Measurements from ENCODE around the gene RASAL1.

DNA sequence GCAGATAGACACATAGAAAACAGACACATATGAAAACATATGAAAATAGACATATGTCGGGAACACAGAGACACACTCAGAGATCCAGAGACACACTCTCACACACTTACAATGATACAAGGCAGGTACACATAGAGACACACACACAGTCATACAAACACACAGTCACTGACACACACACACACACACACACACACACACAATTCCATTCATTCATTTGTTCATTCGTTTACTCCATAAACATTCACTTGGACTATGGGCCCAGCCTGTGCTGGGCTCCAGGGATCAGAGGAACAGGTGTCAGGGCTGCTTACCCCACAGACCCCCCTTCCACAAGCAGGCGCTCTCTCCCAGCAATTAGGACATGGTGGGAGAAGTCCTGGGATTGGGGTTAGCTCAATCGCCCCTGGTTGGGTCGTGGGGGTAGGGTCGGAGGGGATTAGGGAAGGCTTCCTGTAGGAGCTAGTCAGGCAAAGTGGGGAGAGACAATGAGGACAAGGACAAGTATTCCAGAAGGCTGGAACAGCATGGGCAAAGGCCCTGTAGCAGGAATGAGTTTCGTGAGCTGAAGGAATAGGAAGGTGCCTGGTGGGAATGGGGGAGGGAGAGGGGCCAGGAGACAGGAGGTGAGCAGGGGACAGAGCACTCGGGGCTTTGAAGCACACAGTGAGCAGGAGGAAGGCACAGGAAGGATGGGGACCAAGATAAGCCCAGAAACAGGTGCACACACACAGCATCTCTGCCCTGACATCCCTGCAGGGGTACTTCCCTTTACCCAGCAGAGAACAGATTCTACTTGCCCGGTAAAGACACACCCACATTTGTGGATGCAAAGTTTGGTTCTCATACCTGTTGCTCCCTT is 6.5 kb downstream of the RASAL1 start:
- TF ChIP-seq, protein P1, sequence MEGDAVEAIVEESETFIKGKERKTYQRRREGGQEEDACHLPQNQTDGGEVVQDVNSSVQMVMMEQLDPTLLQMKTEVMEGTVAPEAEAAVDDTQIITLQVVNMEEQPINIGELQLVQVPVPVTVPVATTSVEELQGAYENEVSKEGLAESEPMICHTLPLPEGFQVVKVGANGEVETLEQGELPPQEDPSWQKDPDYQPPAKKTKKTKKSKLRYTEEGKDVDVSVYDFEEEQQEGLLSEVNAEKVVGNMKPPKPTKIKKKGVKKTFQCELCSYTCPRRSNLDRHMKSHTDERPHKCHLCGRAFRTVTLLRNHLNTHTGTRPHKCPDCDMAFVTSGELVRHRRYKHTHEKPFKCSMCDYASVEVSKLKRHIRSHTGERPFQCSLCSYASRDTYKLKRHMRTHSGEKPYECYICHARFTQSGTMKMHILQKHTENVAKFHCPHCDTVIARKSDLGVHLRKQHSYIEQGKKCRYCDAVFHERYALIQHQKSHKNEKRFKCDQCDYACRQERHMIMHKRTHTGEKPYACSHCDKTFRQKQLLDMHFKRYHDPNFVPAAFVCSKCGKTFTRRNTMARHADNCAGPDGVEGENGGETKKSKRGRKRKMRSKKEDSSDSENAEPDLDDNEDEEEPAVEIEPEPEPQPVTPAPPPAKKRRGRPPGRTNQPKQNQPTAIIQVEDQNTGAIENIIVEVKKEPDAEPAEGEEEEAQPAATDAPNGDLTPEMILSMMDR (IDR thresholded peaks at IDR 0.05) = no peak
- no peak for TF ChIP-seq FOXS1 (CRISPR knock-in tag; IDR thresholded peaks at IDR 0.05)
- no peak for TF ChIP-seq TP53 (CRISPR knock-in tag; IDR thresholded peaks at IDR 0.05)
- no peak for TF ChIP-seq RAD21 (conservative IDR thresholded peaks at IDR 0.05 in 1 of 2, IDR thresholded peaks at IDR 0.05 in 1 of 2)
- TF ChIP-seq, protein P2, sequence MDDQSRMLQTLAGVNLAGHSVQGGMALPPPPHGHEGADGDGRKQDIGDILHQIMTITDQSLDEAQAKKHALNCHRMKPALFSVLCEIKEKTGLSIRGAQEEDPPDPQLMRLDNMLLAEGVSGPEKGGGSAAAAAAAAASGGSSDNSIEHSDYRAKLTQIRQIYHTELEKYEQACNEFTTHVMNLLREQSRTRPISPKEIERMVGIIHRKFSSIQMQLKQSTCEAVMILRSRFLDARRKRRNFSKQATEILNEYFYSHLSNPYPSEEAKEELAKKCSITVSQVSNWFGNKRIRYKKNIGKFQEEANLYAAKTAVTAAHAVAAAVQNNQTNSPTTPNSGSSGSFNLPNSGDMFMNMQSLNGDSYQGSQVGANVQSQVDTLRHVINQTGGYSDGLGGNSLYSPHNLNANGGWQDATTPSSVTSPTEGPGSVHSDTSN (IDR thresholded peaks at IDR 0.05) = no peak
- TF ChIP-seq POLR2A (IDR thresholded peaks at IDR 0.05; ENCODE audit: low read length) = no peak
- TF ChIP-seq CBX2 (IDR thresholded peaks at IDR 0.05; ENCODE audit: borderline replicate concordance, low read depth) = no peak
- no peak for TF ChIP-seq HDAC2 (IDR thresholded peaks at IDR 0.05)
- TF ChIP-seq RFX5 (IDR thresholded peaks at IDR 0.05) = no peak
- TF ChIP-seq, protein P3, sequence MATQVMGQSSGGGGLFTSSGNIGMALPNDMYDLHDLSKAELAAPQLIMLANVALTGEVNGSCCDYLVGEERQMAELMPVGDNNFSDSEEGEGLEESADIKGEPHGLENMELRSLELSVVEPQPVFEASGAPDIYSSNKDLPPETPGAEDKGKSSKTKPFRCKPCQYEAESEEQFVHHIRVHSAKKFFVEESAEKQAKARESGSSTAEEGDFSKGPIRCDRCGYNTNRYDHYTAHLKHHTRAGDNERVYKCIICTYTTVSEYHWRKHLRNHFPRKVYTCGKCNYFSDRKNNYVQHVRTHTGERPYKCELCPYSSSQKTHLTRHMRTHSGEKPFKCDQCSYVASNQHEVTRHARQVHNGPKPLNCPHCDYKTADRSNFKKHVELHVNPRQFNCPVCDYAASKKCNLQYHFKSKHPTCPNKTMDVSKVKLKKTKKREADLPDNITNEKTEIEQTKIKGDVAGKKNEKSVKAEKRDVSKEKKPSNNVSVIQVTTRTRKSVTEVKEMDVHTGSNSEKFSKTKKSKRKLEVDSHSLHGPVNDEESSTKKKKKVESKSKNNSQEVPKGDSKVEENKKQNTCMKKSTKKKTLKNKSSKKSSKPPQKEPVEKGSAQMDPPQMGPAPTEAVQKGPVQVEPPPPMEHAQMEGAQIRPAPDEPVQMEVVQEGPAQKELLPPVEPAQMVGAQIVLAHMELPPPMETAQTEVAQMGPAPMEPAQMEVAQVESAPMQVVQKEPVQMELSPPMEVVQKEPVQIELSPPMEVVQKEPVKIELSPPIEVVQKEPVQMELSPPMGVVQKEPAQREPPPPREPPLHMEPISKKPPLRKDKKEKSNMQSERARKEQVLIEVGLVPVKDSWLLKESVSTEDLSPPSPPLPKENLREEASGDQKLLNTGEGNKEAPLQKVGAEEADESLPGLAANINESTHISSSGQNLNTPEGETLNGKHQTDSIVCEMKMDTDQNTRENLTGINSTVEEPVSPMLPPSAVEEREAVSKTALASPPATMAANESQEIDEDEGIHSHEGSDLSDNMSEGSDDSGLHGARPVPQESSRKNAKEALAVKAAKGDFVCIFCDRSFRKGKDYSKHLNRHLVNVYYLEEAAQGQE (IDR thresholded peaks at IDR 0.05) = no peak
- TF ChIP-seq, protein P4, sequence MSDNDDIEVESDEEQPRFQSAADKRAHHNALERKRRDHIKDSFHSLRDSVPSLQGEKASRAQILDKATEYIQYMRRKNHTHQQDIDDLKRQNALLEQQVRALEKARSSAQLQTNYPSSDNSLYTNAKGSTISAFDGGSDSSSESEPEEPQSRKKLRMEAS (IDR thresholded peaks at IDR 0.05) = no peak
- TF ChIP-seq EP300 (IDR thresholded peaks at IDR 0.05) = no peak
